ENCODE measurements around the gene SLC4A2.

Gene SLC4A2

GRCh38 chr7:151047976-151048815, 11.2 kb upstream of the SLC4A2 start, which contains the start of gene ASIC3:
Gene ASIC3 (plus strand): TSS chr7:151048531. CDS start chr7:151048886, 355 bp downstream.
- no peak for DNase-seq (ENCODE audit: low read depth)
- no peak for TF ChIP-seq CTCF (IDR thresholded peaks at IDR 0.05; ENCODE audit: low read depth, low read length, missing control alignments)
- no peak within 1 kb of the TSS for H3K4me3 ChIP-seq (ENCODE audit: low read depth, low read length)

GRCh38 chr7:151048911-151049463, 10.4 kb upstream of the SLC4A2 start:
- no peak for TF ChIP-seq CTCF (IDR thresholded peaks at IDR 0.05; ENCODE audit: low read depth, low read length, missing control alignments)
- DNase-seq (ENCODE audit: low read depth): no peak
- H3K4me3 ChIP-seq (ENCODE audit: low read depth, low read length): no peak overlapping the region

GRCh38 chr7:151051108-151051507, 8.3 kb upstream of the SLC4A2 start:
- no peak overlapping the region for H3K4me3 ChIP-seq (ENCODE audit: low read depth, low read length)
- no peak for TF ChIP-seq CTCF (IDR thresholded peaks at IDR 0.05; ENCODE audit: low read depth, low read length, missing control alignments)
- DNase-seq (ENCODE audit: low read depth): no peak

- H3K4me3 ChIP-seq (ENCODE audit: low read depth, low read length): no peak overlapping the region
- no peak for DNase-seq (ENCODE audit: low read depth)
- no peak for TF ChIP-seq CTCF (IDR thresholded peaks at IDR 0.05; ENCODE audit: low read depth, low read length, missing control alignments)
These were observed 6.3 kb upstream of the SLC4A2 start for GRCh38 chr7:151053096-151053495.

- TF ChIP-seq CTCF (IDR thresholded peaks at IDR 0.05; ENCODE audit: low read depth, low read length, missing control alignments): no peak
These were observed 5.6 kb upstream of the SLC4A2 start for GRCh38 chr7:151053751-151054150.

GRCh38 chr7:151056283-151056665, 3.1 kb upstream of the SLC4A2 start:
- no peak for TF ChIP-seq CTCF (IDR thresholded peaks at IDR 0.05; ENCODE audit: low read depth, low read length, missing control alignments)
- H3K4me3 ChIP-seq (ENCODE audit: low read depth, low read length): no peak overlapping the region
- no peak for DNase-seq (ENCODE audit: low read depth)

More at GRCh38 chr7:151053751-151054150, 5.6 kb upstream of the SLC4A2 start:
- no peak for DNase-seq (ENCODE audit: low read depth)
- no peak overlapping the region for H3K4me3 ChIP-seq (ENCODE audit: low read depth, low read length)

Measured in GM12864 (cell line).